HG03139 (cell line): ENCODE measurements around the gene SYNE3.

Experiments used
- ATAC-seq: cut with Tn5 transposase; IDR thresholded peaks from one replicate; pipeline ENCODE4 v1.9.1; 2021; ENCODE audit not compliant: unreplicated experiment

SYNE3 gene

DNA sequence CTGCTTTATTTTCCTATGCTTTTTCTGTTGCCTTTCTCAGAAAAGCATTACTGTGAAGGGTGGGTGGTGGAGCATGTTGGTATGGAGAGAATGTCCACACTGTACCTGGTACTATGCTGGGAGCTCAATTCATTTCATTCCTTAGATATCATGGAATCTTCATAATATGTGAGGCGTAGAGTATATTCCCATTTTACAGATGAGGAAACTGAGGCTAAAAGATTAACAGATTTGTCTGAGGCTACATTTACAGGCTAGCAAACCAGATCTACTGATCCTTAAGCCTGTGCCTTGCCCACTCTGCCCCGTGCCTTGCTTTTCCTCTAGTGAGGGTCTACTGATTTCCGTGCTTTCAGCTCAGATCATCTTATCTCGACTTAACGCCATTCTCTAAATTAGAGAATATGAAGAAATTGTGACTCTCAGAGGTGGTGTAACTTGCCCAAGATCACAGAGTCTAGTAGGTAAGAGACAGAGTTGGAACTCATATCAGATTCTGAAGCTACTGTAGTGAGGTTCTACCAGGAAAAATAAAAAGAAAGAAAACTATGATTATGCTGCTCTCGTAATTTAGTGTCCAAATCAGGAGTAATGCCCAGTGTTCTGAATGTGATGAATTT lies 23.9 kb upstream of the SYNE3 start:
- ATAC-seq: no peak

DNA sequence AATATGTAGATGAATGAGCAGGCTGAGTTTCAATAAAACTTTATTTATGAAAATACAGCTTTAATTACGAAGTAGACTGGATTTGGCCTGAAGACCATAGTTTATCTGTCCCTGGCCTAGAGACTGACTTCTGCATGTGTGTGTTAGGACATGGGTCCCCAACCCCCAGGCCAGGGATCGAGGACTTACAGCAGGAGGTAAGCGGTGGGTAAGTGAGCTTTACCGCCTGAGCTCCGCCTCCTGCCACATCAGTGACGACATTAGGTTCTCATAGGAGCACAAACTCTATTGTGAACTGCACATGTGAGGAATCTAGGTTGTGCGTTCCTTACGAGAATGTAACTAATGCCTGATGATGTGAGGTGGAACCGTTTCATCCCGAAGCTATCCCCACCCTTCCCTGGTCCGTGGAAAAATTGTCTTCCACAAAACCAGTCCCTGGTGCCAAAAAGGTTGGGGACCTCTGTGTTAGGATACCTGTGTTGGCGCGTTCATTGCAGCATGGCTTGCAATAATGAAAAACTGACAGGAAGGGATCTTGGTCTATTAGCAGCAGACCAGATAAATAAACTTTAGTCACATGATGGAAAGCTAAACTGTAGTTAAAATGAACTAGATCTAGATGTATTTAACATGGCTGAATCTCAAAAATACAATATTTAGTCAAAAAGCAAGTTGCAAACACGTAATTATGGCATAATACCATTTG lies 22.5 kb upstream of the SYNE3 start:
- no peak for ATAC-seq

GRCh38 chr14:95537298-95538089 lies 21.0 kb upstream of the SYNE3 start:
- no peak for ATAC-seq

DNA sequence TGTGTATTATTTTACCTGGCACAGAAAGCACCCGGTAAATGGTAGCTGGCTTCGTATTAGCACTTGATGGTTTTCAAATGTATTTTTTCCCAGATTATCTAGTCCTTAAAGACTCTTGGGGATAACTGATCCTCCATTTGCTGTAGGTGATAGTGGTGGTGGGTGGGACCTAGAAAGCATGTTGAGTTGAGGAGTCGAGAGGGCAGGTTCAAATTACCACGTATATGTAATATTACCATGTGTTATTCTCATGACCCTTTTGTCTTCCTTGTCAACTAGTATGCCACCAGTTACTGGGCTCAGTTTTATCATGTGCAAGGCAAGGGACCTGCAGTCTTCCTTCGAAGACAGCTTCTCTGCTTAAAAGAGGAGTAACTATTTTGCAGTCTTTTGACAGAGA lies 20.2 kb upstream of the SYNE3 start:
- no peak for ATAC-seq

GRCh38 chr14:95536036-95536593 lies 19.7 kb upstream of the SYNE3 start:
- no peak for ATAC-seq

DNA sequence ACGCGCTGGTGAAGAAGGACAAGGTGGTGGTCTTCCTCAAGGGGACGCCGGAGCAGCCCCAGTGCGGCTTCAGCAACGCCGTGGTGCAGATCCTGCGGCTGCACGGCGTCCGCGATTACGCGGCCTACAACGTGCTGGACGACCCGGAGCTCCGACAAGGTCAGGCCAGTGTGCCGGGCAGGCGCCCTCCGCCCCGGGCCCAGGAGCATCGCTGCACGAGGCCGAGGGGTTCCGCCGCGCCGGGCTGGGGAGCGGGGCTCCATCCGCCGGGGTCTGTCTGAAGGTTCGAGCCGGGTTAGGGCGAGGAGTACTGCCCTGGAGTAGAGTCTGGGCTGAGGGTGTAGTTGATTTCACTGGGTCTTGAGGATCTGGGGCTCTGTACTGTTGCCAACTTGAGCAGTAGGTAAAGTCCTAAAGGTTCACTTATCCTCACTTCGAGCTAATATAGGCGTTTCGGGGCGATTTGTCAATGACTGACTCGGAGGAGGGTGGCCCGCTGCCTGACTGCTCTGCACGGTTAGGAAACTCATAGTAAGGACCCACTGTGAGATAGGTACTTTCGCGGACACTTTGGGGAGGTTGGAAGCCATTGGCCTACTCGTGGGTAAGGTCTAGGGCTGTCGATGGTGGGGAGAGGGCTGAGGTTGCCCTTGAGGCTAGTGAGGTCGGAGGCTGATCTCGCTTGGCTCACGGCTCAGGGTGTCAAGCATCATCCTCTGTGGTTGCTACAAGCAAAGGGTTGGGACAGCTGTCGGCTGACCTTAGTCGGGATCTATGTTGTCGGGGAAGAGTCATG lies 19.0 kb upstream of the SYNE3 start:
- peak; percentile 1 for ATAC-seq

GRCh38 chr14:95534299-95535225 lies 18.1 kb upstream of the SYNE3 start, which contains the start of gene GLRX5:
GLRX5 (plus strand) TSS chr14:95535050; CDS start chr14:95535090, 40 bp downstream.
- ATAC-seq: peak; percentile 88

GRCh38 chr14:95533822-95534221 lies 17.4 kb upstream of the SYNE3 start:
- ATAC-seq: no peak

- ATAC-seq: no peak
Measured at GRCh38 chr14:95533391-95533821, 17.0 kb upstream of the SYNE3 start.

GRCh38 chr14:95531969-95532368 lies 15.5 kb upstream of the SYNE3 start:
- ATAC-seq: no peak

DNA sequence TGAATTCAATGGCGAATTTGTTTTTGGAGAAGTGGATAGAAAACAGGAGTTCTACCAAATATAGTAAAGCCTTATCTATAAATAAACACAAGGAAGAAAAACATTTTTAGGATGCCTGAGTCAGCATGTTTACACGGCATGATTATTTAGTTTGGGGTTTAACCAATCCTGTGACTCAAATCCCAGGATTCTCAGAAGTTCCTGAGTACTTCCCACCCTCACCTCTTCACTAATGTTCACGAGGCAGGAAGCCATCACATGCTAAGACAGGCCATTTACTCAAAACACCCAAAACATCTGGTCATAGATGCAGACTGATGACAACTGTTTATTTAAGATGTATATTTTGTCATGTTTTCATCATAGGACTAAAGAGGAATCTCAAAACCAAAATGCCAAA lies 15.0 kb upstream of the SYNE3 start:
- no peak for ATAC-seq

GRCh38 chr14:95530473-95531276 lies 14.2 kb upstream of the SYNE3 start:
- ATAC-seq: no peak

DNA sequence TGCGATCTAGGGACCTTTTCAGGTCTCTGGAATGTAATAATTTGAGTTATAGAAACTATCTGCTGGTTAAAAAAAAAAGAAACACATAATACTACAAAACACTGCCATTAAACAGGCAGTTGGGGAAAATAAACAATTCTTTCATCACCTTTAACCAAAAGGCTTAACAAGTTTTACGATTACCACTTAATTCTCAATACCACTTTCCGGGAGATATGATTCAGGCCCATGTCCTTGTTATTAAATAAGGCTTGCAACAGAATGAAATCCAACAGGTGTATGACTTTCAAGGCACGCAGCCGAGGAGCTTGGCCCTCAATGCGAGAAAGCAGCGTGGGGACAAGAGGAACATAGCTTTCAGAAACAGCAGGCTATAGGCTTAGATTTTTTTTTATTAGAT lies 12.8 kb upstream of the SYNE3 start:
- ATAC-seq: no peak

DNA sequence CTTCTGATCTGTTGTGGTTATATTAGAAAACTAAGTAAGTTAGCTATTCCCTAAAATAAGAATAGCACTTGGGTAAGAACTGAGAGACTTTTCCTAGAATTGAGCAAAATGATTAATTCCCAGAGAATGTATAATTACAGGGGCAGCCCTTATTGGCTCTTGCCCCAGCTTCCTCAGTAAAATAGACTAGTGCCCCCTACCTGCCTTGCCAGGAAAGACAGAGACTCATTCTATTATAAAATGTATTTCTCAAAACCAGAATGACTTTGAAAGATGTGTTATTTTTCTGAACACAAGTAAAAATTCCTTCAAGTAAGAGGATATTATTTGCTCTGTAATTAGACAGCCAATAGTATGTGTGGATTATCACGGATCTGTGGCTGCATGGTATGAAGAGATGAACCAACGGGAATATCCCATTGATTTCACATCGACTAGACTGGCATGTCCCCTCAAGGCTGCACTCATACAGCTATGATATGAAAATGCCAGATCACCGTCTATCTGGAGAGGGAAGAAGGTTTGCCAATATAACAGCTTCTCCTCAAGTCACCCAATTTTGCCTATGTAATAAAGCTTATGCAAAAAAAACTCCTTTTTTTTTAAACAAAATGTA lies 11.0 kb upstream of the SYNE3 start:
- ATAC-seq: no peak

- ATAC-seq: no peak
Measured at GRCh38 chr14:95526483-95527386, 10.3 kb upstream of the SYNE3 start.

DNA sequence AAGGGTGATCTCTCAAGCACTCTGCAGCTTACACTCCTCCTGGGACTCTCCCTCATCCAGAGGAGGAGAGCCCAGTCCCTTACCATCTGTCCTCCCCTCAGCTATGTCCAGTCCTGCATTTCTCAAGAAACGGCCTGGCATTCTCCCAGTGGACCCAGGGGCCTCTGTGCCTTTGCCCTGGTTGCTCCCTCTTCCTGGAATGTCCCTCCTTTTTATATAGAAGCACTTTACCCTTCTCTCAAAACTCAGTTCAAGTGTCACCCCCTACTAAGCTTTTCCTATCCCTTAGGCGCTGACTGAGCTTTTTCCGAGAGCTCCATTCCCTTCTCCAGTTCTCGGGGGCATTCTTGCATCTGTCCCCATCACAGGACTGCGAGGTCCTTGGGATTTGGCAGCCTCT lies 9.5 kb upstream of the SYNE3 start:
- ATAC-seq: no peak

GRCh38 chr14:95524706-95525512 lies 8.5 kb upstream of the SYNE3 start:
- no peak for ATAC-seq
